ENCODE results near the gene CRYBB1.

CRYBB1 gene

DNA sequence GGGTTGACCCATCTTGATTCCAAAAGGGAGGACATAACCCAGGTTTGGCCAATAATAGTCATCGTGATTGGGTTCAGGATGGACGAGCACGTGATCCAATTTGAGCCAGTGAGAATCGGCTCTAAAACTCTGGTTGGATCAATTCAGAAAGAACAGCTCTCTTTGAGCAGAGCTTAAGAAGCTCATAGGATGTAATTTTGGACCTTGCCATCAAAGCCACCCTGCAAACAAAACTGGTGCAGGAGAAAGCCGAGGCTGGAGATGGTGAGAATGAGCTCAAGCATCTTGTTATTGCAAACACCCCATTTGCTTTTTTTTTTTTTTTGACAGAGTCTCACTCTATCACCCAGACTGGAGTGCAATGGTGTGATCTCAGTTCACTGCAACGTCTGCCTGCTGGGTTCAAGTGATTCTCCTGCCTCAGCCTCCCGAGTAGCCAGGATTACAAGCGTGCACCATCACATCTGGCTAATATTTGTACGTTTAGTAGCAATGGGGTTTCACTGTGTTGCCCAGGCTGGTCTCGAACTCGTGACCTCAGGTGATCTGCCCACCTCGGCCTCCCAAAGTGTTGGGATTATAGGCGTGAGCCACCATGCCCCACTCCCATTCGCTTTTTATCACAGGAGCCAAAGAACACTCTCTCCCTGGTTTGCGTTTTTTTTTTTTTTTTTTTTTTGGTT lies 25.7 kb upstream of the CRYBB1 start (continued):
- TF ChIP-seq, protein P1, sequence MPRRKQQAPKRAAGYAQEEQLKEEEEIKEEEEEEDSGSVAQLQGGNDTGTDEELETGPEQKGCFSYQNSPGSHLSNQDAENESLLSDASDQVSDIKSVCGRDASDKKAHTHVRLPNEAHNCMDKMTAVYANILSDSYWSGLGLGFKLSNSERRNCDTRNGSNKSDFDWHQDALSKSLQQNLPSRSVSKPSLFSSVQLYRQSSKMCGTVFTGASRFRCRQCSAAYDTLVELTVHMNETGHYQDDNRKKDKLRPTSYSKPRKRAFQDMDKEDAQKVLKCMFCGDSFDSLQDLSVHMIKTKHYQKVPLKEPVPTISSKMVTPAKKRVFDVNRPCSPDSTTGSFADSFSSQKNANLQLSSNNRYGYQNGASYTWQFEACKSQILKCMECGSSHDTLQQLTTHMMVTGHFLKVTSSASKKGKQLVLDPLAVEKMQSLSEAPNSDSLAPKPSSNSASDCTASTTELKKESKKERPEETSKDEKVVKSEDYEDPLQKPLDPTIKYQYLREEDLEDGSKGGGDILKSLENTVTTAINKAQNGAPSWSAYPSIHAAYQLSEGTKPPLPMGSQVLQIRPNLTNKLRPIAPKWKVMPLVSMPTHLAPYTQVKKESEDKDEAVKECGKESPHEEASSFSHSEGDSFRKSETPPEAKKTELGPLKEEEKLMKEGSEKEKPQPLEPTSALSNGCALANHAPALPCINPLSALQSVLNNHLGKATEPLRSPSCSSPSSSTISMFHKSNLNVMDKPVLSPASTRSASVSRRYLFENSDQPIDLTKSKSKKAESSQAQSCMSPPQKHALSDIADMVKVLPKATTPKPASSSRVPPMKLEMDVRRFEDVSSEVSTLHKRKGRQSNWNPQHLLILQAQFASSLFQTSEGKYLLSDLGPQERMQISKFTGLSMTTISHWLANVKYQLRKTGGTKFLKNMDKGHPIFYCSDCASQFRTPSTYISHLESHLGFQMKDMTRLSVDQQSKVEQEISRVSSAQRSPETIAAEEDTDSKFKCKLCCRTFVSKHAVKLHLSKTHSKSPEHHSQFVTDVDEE (CRISPR knock-in tag; IDR thresholded peaks at IDR 0.05), result no peak
- TF ChIP-seq, protein P2, sequence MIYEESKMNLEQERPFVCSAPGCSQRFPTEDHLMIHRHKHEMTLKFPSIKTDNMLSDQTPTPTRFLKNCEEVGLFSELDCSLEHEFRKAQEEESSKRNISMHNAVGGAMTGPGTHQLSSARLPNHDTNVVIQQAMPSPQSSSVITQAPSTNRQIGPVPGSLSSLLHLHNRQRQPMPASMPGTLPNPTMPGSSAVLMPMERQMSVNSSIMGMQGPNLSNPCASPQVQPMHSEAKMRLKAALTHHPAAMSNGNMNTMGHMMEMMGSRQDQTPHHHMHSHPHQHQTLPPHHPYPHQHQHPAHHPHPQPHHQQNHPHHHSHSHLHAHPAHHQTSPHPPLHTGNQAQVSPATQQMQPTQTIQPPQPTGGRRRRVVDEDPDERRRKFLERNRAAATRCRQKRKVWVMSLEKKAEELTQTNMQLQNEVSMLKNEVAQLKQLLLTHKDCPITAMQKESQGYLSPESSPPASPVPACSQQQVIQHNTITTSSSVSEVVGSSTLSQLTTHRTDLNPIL (CRISPR knock-in tag; IDR thresholded peaks at IDR 0.05; ENCODE audit: low read depth), result no peak

DNA sequence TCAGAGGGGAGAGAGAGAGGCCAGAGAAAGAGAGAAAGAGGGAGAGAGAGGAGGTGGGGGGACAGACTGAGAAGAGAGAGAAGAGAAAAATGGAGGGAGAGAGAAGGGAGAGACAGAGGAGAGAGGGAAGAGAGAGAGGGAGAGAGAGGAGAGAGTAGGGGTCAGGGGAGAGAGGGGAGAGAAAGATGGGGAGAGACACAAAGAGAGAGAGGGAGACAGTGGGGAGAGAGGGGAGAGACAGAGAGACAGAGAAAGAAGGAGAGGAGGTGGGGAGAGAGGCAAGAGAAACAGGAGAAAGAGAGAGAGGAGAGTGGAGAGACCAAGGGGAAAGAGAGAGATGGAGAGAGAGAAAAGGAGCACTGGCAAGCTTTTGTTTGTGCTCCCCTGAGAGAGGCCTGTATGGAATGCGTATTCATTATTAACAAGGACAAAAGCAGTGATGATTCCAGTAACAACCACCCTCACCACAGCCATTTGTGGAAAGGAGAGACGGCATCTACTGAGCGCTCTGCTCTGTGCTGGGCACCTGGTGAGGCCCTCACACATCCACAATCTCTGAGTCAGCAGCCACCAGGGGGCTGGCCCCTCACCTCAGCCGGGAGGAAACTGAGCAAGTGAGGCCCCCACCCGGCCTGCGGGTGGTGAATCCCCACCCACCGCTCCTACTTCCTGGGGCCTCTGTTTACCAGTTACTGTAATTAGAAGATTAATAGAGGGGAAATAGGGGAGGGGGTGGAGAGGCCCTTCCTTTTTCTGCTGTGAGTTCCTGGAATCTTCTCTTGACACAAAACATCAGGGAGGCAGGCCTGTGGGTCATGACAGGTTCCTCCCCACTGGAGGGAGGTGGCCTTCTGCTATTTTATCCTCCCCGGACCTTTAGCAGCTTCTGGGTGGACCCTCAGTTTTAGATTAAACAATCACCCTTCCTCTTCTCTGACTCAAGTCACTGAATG lies 24.9 kb upstream of the CRYBB1 start:
- ATAC-seq, result no peak
- TF ChIP-seq RARB (CRISPR knock-in tag; IDR thresholded peaks at IDR 0.05) (no peak), ZNF565 (CRISPR knock-in tag; conservative IDR thresholded peaks at IDR 0.05; ENCODE audit: low read depth) (no peak)

DNA sequence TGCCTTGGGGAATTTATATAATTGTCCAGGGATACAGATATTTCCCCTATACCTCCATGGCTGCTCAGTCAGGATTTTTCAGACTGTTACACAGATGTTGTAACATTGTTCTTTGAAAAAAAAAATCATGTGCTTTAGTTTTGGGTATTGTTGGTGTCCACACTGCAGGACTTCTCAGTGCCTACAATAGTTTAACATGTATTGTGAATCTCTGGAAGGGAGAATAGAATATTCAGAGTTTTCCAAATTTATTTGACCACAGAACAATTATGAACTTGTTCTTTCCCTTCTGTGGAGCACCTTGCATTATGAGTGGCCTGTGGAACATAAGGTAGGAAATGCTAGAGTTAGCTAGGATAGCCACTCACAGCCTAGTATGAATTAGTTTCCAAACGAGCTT lies 18.5 kb upstream of the CRYBB1 start:
- ATAC-seq, result no peak
- TF ChIP-seq ZNF565 (CRISPR knock-in tag; conservative IDR thresholded peaks at IDR 0.05; ENCODE audit: low read depth) (no peak), SNAI2 (CRISPR knock-in tag; IDR thresholded peaks at IDR 0.05) (no peak), CSDC2 (CRISPR knock-in tag; IDR thresholded peaks at IDR 0.05) (no peak), ESRRG (CRISPR knock-in tag; IDR thresholded peaks at IDR 0.05) (no peak), ISL1 (CRISPR knock-in tag; IDR thresholded peaks at IDR 0.05) (no peak), TOX (CRISPR knock-in tag; IDR thresholded peaks at IDR 0.05; ENCODE audit: borderline replicate concordance) (no peak), TCF4 (CRISPR knock-in tag; IDR thresholded peaks at IDR 0.05; ENCODE audit: borderline replicate concordance) (no peak), BACH2 (CRISPR knock-in tag; IDR thresholded peaks at IDR 0.05; ENCODE audit: borderline replicate concordance) (no peak), PPARA (CRISPR knock-in tag; IDR thresholded peaks at IDR 0.05; ENCODE audit: borderline replicate concordance) (no peak), OSR1 (CRISPR knock-in tag; IDR thresholded peaks at IDR 0.05) (no peak), ZFP3 (CRISPR knock-in tag; IDR thresholded peaks at IDR 0.05) (no peak), ZFP30 (CRISPR knock-in tag; IDR thresholded peaks at IDR 0.05) (no peak), ZNF8 (CRISPR knock-in tag; IDR thresholded peaks at IDR 0.05) (no peak), ZNF70 (CRISPR knock-in tag; IDR thresholded peaks at IDR 0.05) (no peak), RARB (CRISPR knock-in tag; IDR thresholded peaks at IDR 0.05) (no peak), ARNTL (CRISPR knock-in tag; IDR thresholded peaks at IDR 0.05; ENCODE audit: borderline replicate concordance, low read depth) (no peak)
- TF ChIP-seq, protein P3, sequence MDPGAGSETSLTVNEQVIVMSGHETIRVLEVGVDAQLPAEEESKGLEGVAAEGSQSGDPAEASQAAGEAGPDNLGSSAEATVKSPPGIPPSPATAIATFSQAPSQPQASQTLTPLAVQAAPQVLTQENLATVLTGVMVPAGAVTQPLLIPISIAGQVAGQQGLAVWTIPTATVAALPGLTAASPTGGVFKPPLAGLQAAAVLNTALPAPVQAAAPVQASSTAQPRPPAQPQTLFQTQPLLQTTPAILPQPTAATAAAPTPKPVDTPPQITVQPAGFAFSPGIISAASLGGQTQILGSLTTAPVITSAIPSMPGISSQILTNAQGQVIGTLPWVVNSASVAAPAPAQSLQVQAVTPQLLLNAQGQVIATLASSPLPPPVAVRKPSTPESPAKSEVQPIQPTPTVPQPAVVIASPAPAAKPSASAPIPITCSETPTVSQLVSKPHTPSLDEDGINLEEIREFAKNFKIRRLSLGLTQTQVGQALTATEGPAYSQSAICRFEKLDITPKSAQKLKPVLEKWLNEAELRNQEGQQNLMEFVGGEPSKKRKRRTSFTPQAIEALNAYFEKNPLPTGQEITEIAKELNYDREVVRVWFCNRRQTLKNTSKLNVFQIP (CRISPR knock-in tag; IDR thresholded peaks at IDR 0.05; ENCODE audit: borderline replicate concordance, low read depth), result no peak
- TF ChIP-seq, protein P1 (CRISPR knock-in tag; IDR thresholded peaks at IDR 0.05), result no peak
